Astrocyte of the cerebellum (primary cell): ENCODE results near the gene SLC38A7.

Experiments
- DNase-seq: peaks from one replicate; pipeline ENCODE4 v3.0.0-alpha.2; 2011; ENCODE audit warnings: low read depth
- H3K4me3 ChIP-seq: 2 replicates; pipeline ENCODE4 v1.5.1; 2011; ENCODE audit warnings: mild to moderate bottlenecking, low read depth, low read length, moderate library complexity
- in situ Hi-C: cut with HindIII; loops from 2 replicates; pipeline ENCODE4 v1.10.0; 2017; ENCODE audit warnings: low sequenced_read_pairs
- TF ChIP-seq, protein P1 (sequence below): IDR thresholded peaks from 2 replicates; pipeline ENCODE4 v1.5.1; 2012; ENCODE audit warnings: low read length, low read depth, moderate library complexity, mild to moderate bottlenecking; ENCODE audit errors: missing control alignments

Gene SLC38A7

DNA sequence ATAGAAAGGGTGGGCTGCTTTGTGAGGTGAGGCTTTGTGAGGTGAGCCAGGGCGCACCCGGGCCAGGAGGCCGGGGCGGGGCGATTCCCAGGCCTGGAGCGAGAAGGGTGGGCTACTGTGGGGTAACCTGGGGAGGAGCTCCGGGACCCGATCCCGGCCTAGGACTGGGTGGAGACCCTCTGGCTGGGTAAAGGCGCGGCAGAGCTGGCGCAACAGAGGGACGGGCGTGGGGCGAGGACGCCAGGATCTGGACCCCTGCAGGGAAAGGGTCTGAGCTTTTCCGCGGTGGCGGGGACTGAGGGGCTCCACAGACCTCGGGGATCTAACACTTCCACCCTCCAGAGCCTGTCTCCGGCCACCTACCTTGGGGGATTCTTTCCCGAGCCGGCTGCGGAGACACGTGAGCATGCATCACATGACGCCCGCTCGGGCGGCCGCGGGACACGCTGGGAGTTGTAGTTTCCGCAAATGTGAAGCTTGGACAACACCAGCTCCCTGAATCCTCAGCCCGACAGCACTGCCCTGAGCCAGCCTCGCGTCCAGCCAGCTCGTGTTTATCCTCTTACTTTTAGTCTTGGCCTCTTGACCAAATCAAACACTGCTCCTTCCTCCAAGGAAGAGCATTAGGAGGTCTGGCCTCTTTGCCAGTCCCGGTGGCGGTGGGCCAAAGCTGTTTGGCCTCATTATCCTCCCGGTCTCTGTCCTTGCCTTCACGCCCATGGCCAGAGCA is at the start of gene SLC38A7:
TSS of gene SLC38A7 (minus strand) at position 417 of the 730 bp plus-strand sequence. CDS start 4,644 bp downstream, outside the sequence.
- in situ Hi-C loops, result no loop called here
- H3K4me3 ChIP-seq, result peak within 1 kb of the TSS; percentile 91
- TF ChIP-seq, protein P1, sequence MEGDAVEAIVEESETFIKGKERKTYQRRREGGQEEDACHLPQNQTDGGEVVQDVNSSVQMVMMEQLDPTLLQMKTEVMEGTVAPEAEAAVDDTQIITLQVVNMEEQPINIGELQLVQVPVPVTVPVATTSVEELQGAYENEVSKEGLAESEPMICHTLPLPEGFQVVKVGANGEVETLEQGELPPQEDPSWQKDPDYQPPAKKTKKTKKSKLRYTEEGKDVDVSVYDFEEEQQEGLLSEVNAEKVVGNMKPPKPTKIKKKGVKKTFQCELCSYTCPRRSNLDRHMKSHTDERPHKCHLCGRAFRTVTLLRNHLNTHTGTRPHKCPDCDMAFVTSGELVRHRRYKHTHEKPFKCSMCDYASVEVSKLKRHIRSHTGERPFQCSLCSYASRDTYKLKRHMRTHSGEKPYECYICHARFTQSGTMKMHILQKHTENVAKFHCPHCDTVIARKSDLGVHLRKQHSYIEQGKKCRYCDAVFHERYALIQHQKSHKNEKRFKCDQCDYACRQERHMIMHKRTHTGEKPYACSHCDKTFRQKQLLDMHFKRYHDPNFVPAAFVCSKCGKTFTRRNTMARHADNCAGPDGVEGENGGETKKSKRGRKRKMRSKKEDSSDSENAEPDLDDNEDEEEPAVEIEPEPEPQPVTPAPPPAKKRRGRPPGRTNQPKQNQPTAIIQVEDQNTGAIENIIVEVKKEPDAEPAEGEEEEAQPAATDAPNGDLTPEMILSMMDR, result no peak
- peak; percentile 58 for DNase-seq

DNA sequence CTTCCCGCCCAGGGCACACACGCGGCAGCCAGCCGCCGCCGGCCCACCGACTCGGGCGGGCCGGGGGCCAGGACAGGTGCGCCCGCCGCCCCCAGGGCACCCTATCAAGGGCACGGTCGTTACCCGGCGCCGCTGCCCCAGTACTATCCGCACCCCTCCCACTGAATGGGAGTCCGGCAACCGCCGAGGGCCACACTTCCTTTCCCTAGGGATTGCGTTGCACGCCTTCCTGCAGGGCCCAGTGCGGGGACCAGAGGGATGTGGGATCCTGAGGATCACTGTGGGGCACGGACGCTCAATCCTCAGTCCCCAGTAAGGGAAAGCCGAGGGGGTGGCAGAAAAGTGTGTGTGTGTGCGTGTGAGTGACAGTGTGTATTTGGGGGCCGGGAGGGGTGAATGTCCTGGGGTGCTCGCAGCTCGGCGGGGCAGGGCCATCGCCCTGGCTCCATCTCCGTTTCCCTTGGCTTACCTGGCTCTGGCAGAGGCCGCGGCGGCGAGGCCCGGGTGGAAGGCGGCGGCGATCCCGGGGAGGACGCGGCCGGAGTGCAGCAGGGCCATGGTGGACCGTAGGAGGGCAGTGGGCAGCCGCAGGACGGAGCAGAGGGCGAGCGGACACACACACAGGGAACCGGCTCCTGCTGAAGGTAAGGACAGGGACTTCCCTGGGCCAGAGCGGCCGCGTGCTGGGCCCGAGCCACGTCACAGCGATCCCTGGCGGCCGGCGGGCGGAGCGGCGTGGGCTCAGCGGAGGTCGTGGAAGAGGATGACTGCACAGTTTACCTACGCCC is 49.3 kb upstream of the SLC38A7 start, which contains the start of gene GOT2:
TSS of gene GOT2 (minus strand) at position 646 of the 788 bp plus-strand sequence. CDS start at position 558, 88 bp downstream.
- H3K4me3 ChIP-seq, result peak within 1 kb of the TSS; percentile 81
- in situ Hi-C loops, result no loop called here
- TF ChIP-seq, protein P1, result peak; percentile 95
- DNase-seq, result peak; percentile 53

DNA sequence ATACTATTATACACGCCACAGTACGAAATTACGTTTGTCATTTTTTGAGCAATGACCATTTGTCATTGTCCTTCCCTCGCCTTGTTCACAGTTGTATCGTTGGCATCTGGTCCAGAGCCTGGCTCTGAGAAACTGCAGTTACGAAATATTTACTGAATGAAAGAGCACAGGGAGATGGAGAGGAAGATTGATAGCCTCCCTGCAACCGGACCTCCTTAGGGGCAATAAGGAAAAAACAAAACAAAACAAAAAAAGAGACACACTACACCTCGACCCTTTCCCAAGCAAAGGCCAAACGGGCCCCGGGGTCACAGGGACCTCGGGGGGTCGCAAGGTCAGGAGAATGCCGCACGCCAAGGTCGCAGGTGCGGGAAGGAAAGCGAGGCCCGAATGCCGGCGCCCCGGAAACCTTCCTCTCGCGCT is 48.7 kb upstream of the SLC38A7 start:
- in situ Hi-C loops, result no loop called here
- TF ChIP-seq, protein P1, result no peak
- no peak for DNase-seq
- H3K4me3 ChIP-seq, result peak overlapping the region; percentile 81

- in situ Hi-C loops, result no loop called here
- TF ChIP-seq, protein P1, result no peak
- no peak for DNase-seq
- peak overlapping the region; percentile 81 for H3K4me3 ChIP-seq
These were observed 48.1 kb upstream of the SLC38A7 start for GRCh38 chr16:58732545-58733247.

- TF ChIP-seq, protein P1, result no peak
- H3K4me3 ChIP-seq, result no peak overlapping the region
- in situ Hi-C loops, result no loop called here
- no peak for DNase-seq
These were observed 46.3 kb upstream of the SLC38A7 start for GRCh38 chr16:58730724-58731370.
